Caco-2 (cell line): Measurements from ENCODE around the gene OTOP2. TPM values are rescaled to one million over a fixed set of nuclear protein-coding genes. Genes with fewer than 3 reads are reported as not detected.

Source experiments
- BruUV-seq: library from RNA; stranded (reverse); fragments of 400-500 nt; replicated peaks from 2 replicates; lab custom pipeline; 2021; lab: Mats Ljungman, UMichigan
- CTCF ChIA-PET: fragments of 300-600 bp; sonication (Branson Sonifier 250); formaldehyde crosslinking; loops from one replicate; lab custom pipeline; 2022; ENCODE audit warnings: antibody characterized with exemption; lab: Charles Lee
- POLR2A ChIA-PET: fragments of 300-600 bp; sonication (Branson Sonifier 250); formaldehyde crosslinking; loops from one replicate; lab custom pipeline; 2022; ENCODE audit warnings: antibody characterized with exemption; lab: Charles Lee
- DNase-seq, 2 experiments: peaks; one replicate each; pipeline versions ENCODE4 v3.0.0 to v3.0.0-alpha.2; 2020 to 2022
- H3K27me3 ChIP-seq: replicated peaks from 2 replicates; pipeline ENCODE4 v1.6.0; 2011; ENCODE audit warnings: low read length; ENCODE audit not compliant: control insufficient read depth, insufficient read depth
- H3K36me3 ChIP-seq: 2 replicates; pipeline ENCODE4 v1.5.1; 2011; ENCODE audit warnings: low read length; ENCODE audit not compliant: control insufficient read depth, insufficient read depth
- H3K4me1 ChIP-seq: fragments of 250-450 bp; sonication (Bioruptor Pico); 2 replicates; pipeline ENCODE4 v1.5.1; 2020; ENCODE audit warnings: mild to moderate bottlenecking
- H3K4me3 ChIP-seq: 2 replicates; pipeline ENCODE4 v1.5.1; 2011; ENCODE audit warnings: low read depth, mild to moderate bottlenecking, control low read depth, low read length
- H3K9me3 ChIP-seq: fragments of 250-450 bp; sonication (Bioruptor Pico); 2 replicates; pipeline ENCODE4 v1.5.1; 2020; ENCODE audit warnings: mild to moderate bottlenecking, moderate library complexity
- H3K27ac Mint-ChIP-seq: one replicate; pipeline ENCODE4 v1.8.0; 2022; ENCODE audit warnings: mixed read lengths; ENCODE audit not compliant: unreplicated experiment
- H3K27me3 Mint-ChIP-seq: one replicate; pipeline ENCODE4 v1.8.0; 2022; ENCODE audit warnings: mixed read lengths; ENCODE audit not compliant: insufficient read depth, unreplicated experiment
- H3K36me3 Mint-ChIP-seq: one replicate; pipeline ENCODE4 v1.8.0; 2022; ENCODE audit warnings: mild to moderate bottlenecking, mixed read lengths; ENCODE audit not compliant: insufficient read depth, unreplicated experiment
- H3K4me1 Mint-ChIP-seq: one replicate; pipeline ENCODE4 v1.8.0; 2022; ENCODE audit warnings: low read depth, mixed read lengths; ENCODE audit not compliant: unreplicated experiment
- H3K4me3 Mint-ChIP-seq: one replicate; pipeline ENCODE4 v1.8.0; 2022; ENCODE audit warnings: mild to moderate bottlenecking, moderate library complexity, mixed read lengths; ENCODE audit not compliant: unreplicated experiment
- H3K9me3 Mint-ChIP-seq: one replicate; pipeline ENCODE4 v1.8.0; 2022; ENCODE audit warnings: mixed read lengths; ENCODE audit not compliant: unreplicated experiment
- intact Hi-C: fragments of 100-400 bp; cut with micrococcal nuclease; formaldehyde crosslinking; loops from one replicate; pipeline ENCODE4 v1.10.0; 2022; ENCODE audit not compliant: unreplicated experiment
- total RNA-seq: library from RNA; stranded (reverse); gene quantifications from 2 replicates; pipeline ENCODE4 v1.2.3, GENCODE V29; 2022
- TF ChIP-seq, protein P1 (sequence below), 2 experiments: fragments of 200-600 bp in 1 of 2; IDR thresholded peaks; 1 replicate in 1 of 2; 2 replicates in 1 of 2; pipeline versions ENCODE4 v1.5.1 to v1.8.0; 2011 to 2022; ENCODE audit warnings: antibody characterized with exemption in 1 of 2, control low read depth in 1 of 2, inconsistent platforms in 1 of 2, low read depth in 1 of 2, low read length in 1 of 2, mild to moderate bottlenecking in 1 of 2, moderate library complexity in 1 of 2; ENCODE audit not compliant: insufficient read depth in 1 of 2, severe bottlenecking in 1 of 2, unreplicated experiment in 1 of 2

OTOP2 gene
- total RNA-seq, 1 experiment from 2014 or later, result not detected

DNA sequence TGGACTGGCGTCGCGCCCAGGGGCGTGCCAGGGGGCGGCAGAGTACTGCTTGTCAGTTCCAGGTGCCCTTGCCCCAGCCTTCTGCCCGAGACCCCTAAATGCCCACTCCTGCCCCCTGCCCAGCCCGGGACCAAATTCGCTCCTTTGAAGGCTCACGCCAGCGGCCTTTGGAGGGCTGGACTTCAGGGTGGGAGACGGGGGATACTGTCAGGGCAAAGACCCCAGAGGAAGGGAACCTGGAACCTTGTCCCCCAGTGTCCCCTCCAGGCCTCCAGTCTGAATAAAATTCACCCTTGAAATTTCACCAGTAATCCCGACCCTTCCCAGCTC, 12.4 kb downstream of the OTOP2 start:
- ChIA-PET CTCF (interaction anchor here (1.6 kb wide), 1 partner anchor 13 kb away, joined by 5 read pairs; no protein-coding TSS in a partner anchor), POLR2A (no interaction called here)
- intact Hi-C loops, result no loop called here
- Mint-ChIP-seq H3K27ac (no peak overlapping the region), H3K4me3 (no peak overlapping the region), H3K4me1 (peaks cover 12% of the 10 kb centered on the region), H3K9me3 (no peaks in the 10 kb centered on the region), H3K27me3 (peaks cover 16% of the 10 kb centered on the region), H3K36me3 (no peaks in the 10 kb centered on the region)
- Histone ChIP-seq H3K9me3 (no peaks in the 10 kb centered on the region), H3K4me1 (no peaks in the 10 kb centered on the region), H3K4me3 (no peak overlapping the region), H3K36me3 (no peaks in the 10 kb centered on the region), H3K27me3 (no peaks in the 10 kb centered on the region; the same call in 1 of the 2 replicates)
- BruUV-seq, result no TSS peak
- no peak for DNase-seq
- TF ChIP-seq, protein P1, sequence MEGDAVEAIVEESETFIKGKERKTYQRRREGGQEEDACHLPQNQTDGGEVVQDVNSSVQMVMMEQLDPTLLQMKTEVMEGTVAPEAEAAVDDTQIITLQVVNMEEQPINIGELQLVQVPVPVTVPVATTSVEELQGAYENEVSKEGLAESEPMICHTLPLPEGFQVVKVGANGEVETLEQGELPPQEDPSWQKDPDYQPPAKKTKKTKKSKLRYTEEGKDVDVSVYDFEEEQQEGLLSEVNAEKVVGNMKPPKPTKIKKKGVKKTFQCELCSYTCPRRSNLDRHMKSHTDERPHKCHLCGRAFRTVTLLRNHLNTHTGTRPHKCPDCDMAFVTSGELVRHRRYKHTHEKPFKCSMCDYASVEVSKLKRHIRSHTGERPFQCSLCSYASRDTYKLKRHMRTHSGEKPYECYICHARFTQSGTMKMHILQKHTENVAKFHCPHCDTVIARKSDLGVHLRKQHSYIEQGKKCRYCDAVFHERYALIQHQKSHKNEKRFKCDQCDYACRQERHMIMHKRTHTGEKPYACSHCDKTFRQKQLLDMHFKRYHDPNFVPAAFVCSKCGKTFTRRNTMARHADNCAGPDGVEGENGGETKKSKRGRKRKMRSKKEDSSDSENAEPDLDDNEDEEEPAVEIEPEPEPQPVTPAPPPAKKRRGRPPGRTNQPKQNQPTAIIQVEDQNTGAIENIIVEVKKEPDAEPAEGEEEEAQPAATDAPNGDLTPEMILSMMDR (IDR thresholded peaks at IDR 0.05; ENCODE audit: insufficient read depth in 1 of 2, low read depth in 1 of 2, low read length in 1 of 2, severe bottlenecking in 1 of 2, unreplicated experiment in 1 of 2), result no peak

DNA sequence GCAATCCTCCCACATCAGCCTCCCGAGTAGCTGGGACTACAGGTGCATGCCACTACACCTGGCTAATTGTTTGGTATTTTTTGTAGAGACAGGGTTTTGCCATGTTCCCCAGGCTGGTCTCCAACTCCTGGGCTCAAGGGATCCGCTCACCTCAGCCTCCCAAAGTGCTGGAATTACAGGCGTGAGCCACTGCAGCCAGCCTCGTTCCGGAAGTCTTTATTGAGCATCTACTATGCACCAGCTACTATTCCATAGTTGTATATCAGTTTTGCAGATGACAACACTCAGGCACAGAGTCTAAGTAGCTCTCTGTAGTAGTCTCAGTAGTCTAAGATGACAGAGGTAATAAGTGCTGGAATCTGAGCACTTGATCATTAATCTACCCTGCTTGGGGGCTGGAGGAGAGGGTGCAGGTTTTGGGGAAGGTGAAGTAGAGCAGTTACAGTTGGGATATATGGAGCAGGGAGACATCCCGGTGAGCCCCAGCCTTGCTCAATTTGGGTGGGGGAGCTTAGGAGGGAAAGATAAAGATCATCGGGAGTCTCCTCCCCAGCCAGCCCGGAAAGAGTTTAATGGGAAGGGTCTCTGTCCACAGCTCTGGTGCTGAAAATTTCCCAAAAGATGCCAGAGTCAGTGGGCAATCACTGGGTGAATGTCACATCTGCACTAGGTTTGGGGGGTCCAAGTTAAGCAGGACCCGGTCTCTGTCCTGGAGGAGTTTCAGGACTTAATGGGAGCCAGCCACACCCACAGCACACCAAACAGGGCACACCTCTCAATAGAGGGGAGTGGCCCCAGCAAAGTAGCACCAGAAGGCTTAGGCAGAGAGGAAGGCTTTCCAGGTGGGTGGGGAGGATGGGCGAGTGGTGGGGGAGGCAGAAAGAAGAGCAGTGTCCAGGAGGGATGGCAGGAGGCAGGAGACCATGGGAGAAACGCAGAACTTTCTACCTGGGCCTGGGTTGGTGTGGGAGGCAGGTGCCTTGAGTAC, 13.3 kb downstream of the OTOP2 start:
- H3K36me3 ChIP-seq, result no peaks in the 10 kb centered on the region
- no TSS peak for BruUV-seq
- no peaks in the 10 kb centered on the region for H3K36me3 Mint-ChIP-seq
- no peaks in the 10 kb centered on the region for H3K9me3 Mint-ChIP-seq
- POLR2A ChIA-PET, result no interaction called here
- TF ChIP-seq, protein P1 (IDR thresholded peaks at IDR 0.05; ENCODE audit: insufficient read depth in 1 of 2, low read depth in 1 of 2, low read length in 1 of 2, severe bottlenecking in 1 of 2, unreplicated experiment in 1 of 2), result no peak
- H3K4me3 Mint-ChIP-seq, result no peak overlapping the region
- CTCF ChIA-PET, result interaction anchor here (0.6 to 1.6 kb wide), 4 partner anchors 12 to 245 kb away, joined by 3 to 10 read pairs (median 4); no protein-coding TSS in a partner anchor
- no peaks in the 10 kb centered on the region for H3K9me3 ChIP-seq
- H3K27me3 ChIP-seq, result no peaks in the 10 kb centered on the region; the same call in 1 of the 2 replicates
- intact Hi-C loops, result no loop called here
- no peak for DNase-seq
- no peak overlapping the region for H3K4me3 ChIP-seq
- H3K27me3 Mint-ChIP-seq, result peaks cover 21% of the 10 kb centered on the region
- H3K4me1 ChIP-seq, result no peaks in the 10 kb centered on the region
- H3K4me1 Mint-ChIP-seq, result peaks cover 12% of the 10 kb centered on the region
- no peak overlapping the region for H3K27ac Mint-ChIP-seq

DNA sequence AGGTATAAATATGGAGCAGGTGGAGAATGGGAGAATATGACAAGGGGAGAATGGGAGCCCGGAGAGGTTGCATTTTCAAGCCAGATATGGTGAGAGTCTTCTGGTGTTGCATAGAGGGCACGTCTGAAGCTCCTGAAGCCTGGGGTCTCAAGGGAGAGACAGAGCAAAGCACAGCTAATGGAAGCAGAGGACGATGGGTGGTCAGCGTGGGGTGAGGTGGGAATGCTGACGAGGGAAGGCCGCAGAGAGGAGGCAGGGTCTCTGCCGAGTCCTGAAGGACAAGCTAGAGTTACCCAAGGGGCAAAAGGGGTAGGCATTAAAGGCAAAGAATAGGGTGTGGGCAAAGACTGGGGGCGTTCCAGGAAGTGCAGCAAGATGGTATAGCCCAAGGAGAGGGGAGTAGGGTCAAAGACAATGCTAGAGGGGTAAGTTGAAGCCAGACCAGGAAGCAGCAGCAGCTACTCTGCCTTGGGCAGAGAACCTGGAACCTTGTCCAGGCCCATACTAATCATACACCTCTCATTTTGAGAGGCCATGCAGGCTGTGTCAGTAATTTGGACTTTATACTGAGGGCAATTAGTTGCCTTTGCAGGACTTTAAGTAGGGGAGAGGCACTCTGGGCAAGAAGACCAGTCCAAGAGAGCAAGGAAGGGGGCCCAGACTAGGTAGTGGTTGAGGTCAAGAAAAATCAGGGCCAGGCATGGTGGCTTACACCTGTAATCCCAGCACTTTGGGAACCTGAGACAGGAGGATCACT, 14.3 kb downstream of the OTOP2 start:
- intact Hi-C loops, result no loop called here
- TF ChIP-seq, protein P1 (IDR thresholded peaks at IDR 0.05; ENCODE audit: insufficient read depth in 1 of 2, low read depth in 1 of 2, low read length in 1 of 2, severe bottlenecking in 1 of 2, unreplicated experiment in 1 of 2), result no peak
- H3K27me3 ChIP-seq, result no peaks in the 10 kb centered on the region; the same call in 1 of the 2 replicates
- ChIA-PET POLR2A (interaction anchor here (0.5 kb wide), 1 partner anchor 184 kb away, joined by 3 read pairs; no protein-coding TSS in a partner anchor), CTCF (interaction anchor here (1.3 to 1.6 kb wide), 2 partner anchors 15 to 19 kb away, joined by 3 read pairs; partner anchors contain the start of gene OTOP2)
- no peaks in the 10 kb centered on the region for H3K36me3 Mint-ChIP-seq
- H3K9me3 Mint-ChIP-seq, result no peaks in the 10 kb centered on the region
- H3K4me3 Mint-ChIP-seq, result no peak overlapping the region
- H3K9me3 ChIP-seq, result no peaks in the 10 kb centered on the region
- no peak for DNase-seq
- H3K36me3 ChIP-seq, result no peaks in the 10 kb centered on the region
- no TSS peak for BruUV-seq
- peaks cover 12% of the 10 kb centered on the region for H3K4me1 Mint-ChIP-seq
- H3K27me3 Mint-ChIP-seq, result peaks cover 21% of the 10 kb centered on the region
- no peaks in the 10 kb centered on the region for H3K4me1 ChIP-seq
- H3K27ac Mint-ChIP-seq, result no peak overlapping the region
- H3K4me3 ChIP-seq, result no peak overlapping the region
